HepG2 (cell line): ENCODE results near the gene BPIFA1. TPM values are rescaled to one million over a fixed set of nuclear protein-coding genes. Genes with fewer than 3 reads are reported as not detected.

ENCODE experiments used
- ATAC-seq: fragments of 200-7000 bp; cut with Tn5 transposase; 3 replicates; pipeline ENCODE4 v1.9.1; 2020; ENCODE audit warnings: mild to moderate bottlenecking, moderate library complexity
- BruUV-seq: library from RNA; stranded (reverse); fragments of 400-500 nt; replicated peaks from 2 replicates; lab custom pipeline; 2021; lab: Mats Ljungman, UMichigan
- CTCF ChIA-PET: fragments of 300-600 bp; formaldehyde crosslinking; extraction: SDS; loops from one replicate; lab custom pipeline; 2021; ENCODE audit warnings: low total read pairs, inconsistent platforms, low intra/inter-chr PET ratio; lab: Yijun Ruan, JAX
- POLR2A ChIA-PET: fragments of 350-600 bp; sonication (Branson Sonifier 250); formaldehyde crosslinking; loops from one replicate; lab custom pipeline; 2020; ENCODE audit warnings: antibody characterized with exemption, inconsistent platforms; lab: Yijun Ruan, JAX
- DNase-seq: peaks from one replicate; pipeline ENCODE4 v3.0.0-alpha.2; 2015; ENCODE audit warnings: low spot score
- FAIRE-seq: peaks from 3 replicates; lab custom pipeline; 2011; peaks lifted over from hg19 to GRCh38; lab: Jason Lieb, UNC
- H2AFZ ChIP-seq: one replicate; pipeline ENCODE4 v1.6.1; 2011; ENCODE audit warnings: low read length, inconsistent platforms
- H3K27ac ChIP-seq: fragments of 300-600 bp; 3 replicates; pipeline ENCODE4 v1.8.0; 2011; ENCODE audit warnings: mixed run types, mild to moderate bottlenecking, mixed read lengths, low read length, inconsistent platforms; ENCODE audit not compliant: insufficient read depth; ENCODE audit errors: extremely low read length
- H3K27me3 ChIP-seq, 2 experiments: fragments of 200-600 bp in 1 of 2; 2 replicates in 1 of 2; 3 replicates in 1 of 2; pipeline versions ENCODE4 v1.6.0 to v1.8.0; 2011; ENCODE audit warnings: low read length in 2 of 2, mild to moderate bottlenecking in 2 of 2, moderate library complexity in 2 of 2, inconsistent platforms in 1 of 2; ENCODE audit not compliant: insufficient read depth in 2 of 2, control insufficient read depth in 1 of 2
- H3K36me3 ChIP-seq, 2 experiments: fragments of 200-600 bp in 1 of 2; replicated peaks in 1 of 2; 2 replicates in 1 of 2; 3 replicates in 1 of 2; pipeline versions ENCODE4 v1.5.1 to v1.8.0; 2011; ENCODE audit warnings: low read length in 2 of 2, inconsistent platforms in 1 of 2; ENCODE audit not compliant: insufficient read depth in 2 of 2, control insufficient read depth in 1 of 2
- H3K4me1 ChIP-seq: 2 replicates; pipeline ENCODE4 v1.5.1; 2012; ENCODE audit warnings: low read length, inconsistent platforms; ENCODE audit not compliant: insufficient read depth
- H3K4me2 ChIP-seq: 2 replicates; pipeline ENCODE4 v1.6.0; 2011; ENCODE audit warnings: low read depth, low read length, inconsistent platforms
- H3K4me3 ChIP-seq, 3 experiments: fragments of 200-600 bp in 1 of 3; sonication (generic), shearing (Covaris generic) in 1 of 3; replicated peaks in 1 of 3; 2 replicates each; pipeline ENCODE4 v1.5.1; 2011 to 2016; ENCODE audit warnings: low read length in 3 of 3, inconsistent platforms in 2 of 3, low read depth in 2 of 3, mild to moderate bottlenecking in 2 of 3, control low read depth in 1 of 3, mixed read lengths in 1 of 3; ENCODE audit not compliant: insufficient read depth in 1 of 3
- H3K79me2 ChIP-seq: one replicate; pipeline ENCODE4 v1.6.1; 2011; ENCODE audit warnings: low read length, inconsistent platforms; ENCODE audit not compliant: insufficient read depth
- H3K9ac ChIP-seq: 2 replicates; pipeline ENCODE4 v1.6.0; 2011; ENCODE audit warnings: mild to moderate bottlenecking, low read depth, low read length, inconsistent platforms; ENCODE audit not compliant: insufficient read depth
- H3K9me3 ChIP-seq: 2 replicates; pipeline ENCODE4 v1.5.1; 2012; ENCODE audit warnings: mild to moderate bottlenecking, low read length
- H4K20me1 ChIP-seq: 2 replicates; pipeline ENCODE4 v1.6.0; 2011; ENCODE audit warnings: inconsistent platforms, mild to moderate bottlenecking, low read length, moderate library complexity; ENCODE audit not compliant: insufficient read depth
- ARHGAP35 ChIP-seq: sonication (generic); formaldehyde crosslinking; IDR thresholded peaks from 2 replicates; pipeline ENCODE4 v1.9.0; 2022; ENCODE audit warnings: mild to moderate bottlenecking, inconsistent platforms, moderate library complexity, missing genetic modification reagents, borderline replicate concordance
- KLF16 ChIP-seq, 2 experiments: sonication (generic) in 1 of 2; formaldehyde crosslinking in 1 of 2; IDR thresholded peaks; 2 replicates each; pipeline versions ENCODE4 v1.6.1 to v1.8.0; 2016 to 2023; ENCODE audit warnings: missing genetic modification reagents in 2 of 2, missing compliant biosample characterization in 1 of 2
- NFKB2 ChIP-seq: sonication (generic); formaldehyde crosslinking; IDR thresholded peaks from 2 replicates; pipeline ENCODE4 v1.4.0; 2020; ENCODE audit warnings: missing genetic modification reagents, borderline replicate concordance
- ZNF292 ChIP-seq: sonication (generic); formaldehyde crosslinking; IDR thresholded peaks from 2 replicates; pipeline ENCODE4 v1.8.1; 2022; ENCODE audit warnings: mild to moderate bottlenecking, low read depth, missing genetic modification reagents, borderline replicate concordance
- ZNF775 ChIP-seq: sonication (generic); formaldehyde crosslinking; IDR thresholded peaks from 2 replicates; pipeline ENCODE4 v1.4.0; 2020; ENCODE audit warnings: missing genetic modification reagents, mild to moderate bottlenecking, moderate library complexity, borderline replicate concordance
- WGBS: methylation state at CpG from one replicate; pipeline ENCODE4 v1.1.6; 2017; ENCODE audit warnings: low lambda C conversion rate; 5-methylcytosine and 5-hydroxymethylcytosine counted together
- in situ Hi-C: cut with HindIII; loops from 2 replicates; pipeline ENCODE4 v1.10.0; 2017; ENCODE audit warnings: low pct_unique_long_range_greater_than_20kb; ENCODE audit not compliant: extremely low pct_ligation_motif_present
- intact Hi-C: fragments of 100-400 bp; cut with micrococcal nuclease; formaldehyde crosslinking; loops from one replicate; pipeline ENCODE4 v1.10.0; 2022; ENCODE audit not compliant: unreplicated experiment
- polyA plus RNA-seq, 8 experiments: library from polyadenylated mRNA; depleted of rRNA in 3 of 8; stranded (reverse) in 7 of 8; unstranded in 1 of 8; fragments of >200 nt; fragmentation: Illumina TruSeq in 4 of 8; extraction: Trizol in 4 of 8; gene quantifications; 2 replicates each; pipeline versions ENCODE4 v1.2.1 to v1.2.3, GENCODE V29; 2011 to 2016; ENCODE audit warnings: low read depth in 4 of 8, missing spikeins in 1 of 8, mixed read lengths in 1 of 8; ENCODE audit not compliant: insufficient read depth in 1 of 8
- total RNA-seq, 5 experiments: library from RNA; depleted of rRNA; stranded (reverse); fragments of >200 nt; fragmentation: Illumina TruSeq; extraction: Trizol; gene quantifications; 2 replicates each; pipeline ENCODE4 v1.2.3, GENCODE V29; 2016; ENCODE audit warnings: low read depth in 1 of 5
- TF ChIP-seq, protein P1 (sequence below): sonication (generic); formaldehyde crosslinking; IDR thresholded peaks from 2 replicates; pipeline ENCODE4 v1.4.0; 2020; ENCODE audit warnings: missing genetic modification reagents, borderline replicate concordance
- TF ChIP-seq, protein P2 (sequence below): sonication (generic); formaldehyde crosslinking; IDR thresholded peaks from 2 replicates; pipeline ENCODE4 v1.4.0; 2020; ENCODE audit warnings: missing genetic modification reagents, mild to moderate bottlenecking, borderline replicate concordance
- TF ChIP-seq, protein P3 (sequence below): sonication (generic); formaldehyde crosslinking; IDR thresholded peaks from 2 replicates; pipeline ENCODE4 v1.4.0; 2020; ENCODE audit warnings: missing genetic modification reagents, borderline replicate concordance
- TF ChIP-seq, protein P4 (sequence below): fragments of 450-650 bp; IDR thresholded peaks from 2 replicates; pipeline ENCODE4 v1.6.1; 2017; ENCODE audit warnings: mild to moderate bottlenecking

BPIFA1 gene
- total and polyA plus RNA-seq, 2 of the 13 experiments (the other 11 are each of a cell fraction or from before 2014, with no cell fraction given), result not detected

DNA sequence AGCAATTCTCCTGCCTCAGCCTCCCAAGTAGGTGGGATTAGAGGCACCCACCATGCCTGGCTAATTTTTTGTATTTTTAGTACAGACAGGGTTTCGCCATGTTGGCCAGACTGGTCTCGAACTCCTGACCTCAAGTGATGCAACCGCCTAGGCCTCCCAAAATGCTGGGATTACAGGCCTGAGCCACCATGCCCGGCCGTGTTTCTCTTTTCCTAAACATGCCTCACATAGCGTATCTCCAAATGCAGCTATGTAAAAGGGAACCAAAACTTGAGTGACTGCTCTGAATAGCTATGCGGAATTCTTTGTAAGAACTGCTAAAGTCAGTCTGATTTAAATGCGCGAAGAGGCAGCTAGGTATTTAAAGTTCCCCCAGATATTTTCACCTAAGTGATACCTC lies 47.4 kb upstream of the BPIFA1 start:
- H2AFZ ChIP-seq, result no peak overlapping the region
- intact Hi-C loops (no loop called here), in situ Hi-C loops (no loop called here)
- peaks cover 2 to 10% of the 10 kb centered on the region in 2 experiments; a peak in 2 of 5 replicates for H3K27me3 ChIP-seq
- H3K27ac ChIP-seq, result no peak overlapping the region
- no peak overlapping the region for H3K9ac ChIP-seq
- POLR2A ChIA-PET, result no interaction called here
- H3K36me3 ChIP-seq, result no peaks in the 10 kb centered on the region
- no peak for FAIRE-seq
- WGBS, result 57% methylated on average over 9 of the region's 9 CpGs
- no peak for ATAC-seq
- CTCF ChIA-PET, result no interaction called here
- H3K4me1 ChIP-seq, result no peaks in the 10 kb centered on the region
- H4K20me1 ChIP-seq, result no peaks in the 10 kb centered on the region
- H3K4me2 ChIP-seq, result no peak overlapping the region
- no peak overlapping the region for H3K4me3 ChIP-seq
- DNase-seq, result no peak
- no TSS peak for BruUV-seq
- no peaks in the 10 kb centered on the region for H3K9me3 ChIP-seq
- no peaks in the 10 kb centered on the region for H3K79me2 ChIP-seq
- TF ChIP-seq NFKB2 (CRISPR knock-in tag) (no peak), KLF16 (CRISPR knock-in tag; IDR thresholded peaks at IDR 0.05) (no peak), ARHGAP35 (no peak), ZNF775 (CRISPR knock-in tag) (no peak), ZNF292 (CRISPR knock-in tag) (no peak)
- TF ChIP-seq, protein P1, sequence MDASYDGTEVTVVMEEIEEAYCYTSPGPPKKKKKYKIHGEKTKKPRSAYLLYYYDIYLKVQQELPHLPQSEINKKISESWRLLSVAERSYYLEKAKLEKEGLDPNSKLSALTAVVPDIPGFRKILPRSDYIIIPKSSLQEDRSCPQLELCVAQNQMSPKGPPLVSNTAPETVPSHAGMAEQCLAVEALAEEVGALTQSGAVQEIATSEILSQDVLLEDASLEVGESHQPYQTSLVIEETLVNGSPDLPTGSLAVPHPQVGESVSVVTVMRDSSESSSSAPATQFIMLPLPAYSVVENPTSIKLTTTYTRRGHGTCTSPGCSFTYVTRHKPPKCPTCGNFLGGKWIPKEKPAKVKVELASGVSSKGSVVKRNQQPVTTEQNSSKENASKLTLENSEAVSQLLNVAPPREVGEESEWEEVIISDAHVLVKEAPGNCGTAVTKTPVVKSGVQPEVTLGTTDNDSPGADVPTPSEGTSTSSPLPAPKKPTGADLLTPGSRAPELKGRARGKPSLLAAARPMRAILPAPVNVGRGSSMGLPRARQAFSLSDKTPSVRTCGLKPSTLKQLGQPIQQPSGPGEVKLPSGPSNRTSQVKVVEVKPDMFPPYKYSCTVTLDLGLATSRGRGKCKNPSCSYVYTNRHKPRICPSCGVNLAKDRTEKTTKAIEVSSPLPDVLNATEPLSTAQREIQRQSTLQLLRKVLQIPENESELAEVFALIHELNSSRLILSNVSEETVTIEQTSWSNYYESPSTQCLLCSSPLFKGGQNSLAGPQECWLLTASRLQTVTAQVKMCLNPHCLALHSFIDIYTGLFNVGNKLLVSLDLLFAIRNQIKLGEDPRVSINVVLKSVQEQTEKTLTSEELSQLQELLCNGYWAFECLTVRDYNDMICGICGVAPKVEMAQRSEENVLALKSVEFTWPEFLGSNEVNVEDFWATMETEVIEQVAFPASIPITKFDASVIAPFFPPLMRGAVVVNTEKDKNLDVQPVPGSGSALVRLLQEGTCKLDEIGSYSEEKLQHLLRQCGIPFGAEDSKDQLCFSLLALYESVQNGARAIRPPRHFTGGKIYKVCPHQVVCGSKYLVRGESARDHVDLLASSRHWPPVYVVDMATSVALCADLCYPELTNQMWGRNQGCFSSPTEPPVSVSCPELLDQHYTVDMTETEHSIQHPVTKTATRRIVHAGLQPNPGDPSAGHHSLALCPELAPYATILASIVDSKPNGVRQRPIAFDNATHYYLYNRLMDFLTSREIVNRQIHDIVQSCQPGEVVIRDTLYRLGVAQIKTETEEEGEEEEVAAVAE (CRISPR knock-in tag), result no peak
- TF ChIP-seq, protein P2, sequence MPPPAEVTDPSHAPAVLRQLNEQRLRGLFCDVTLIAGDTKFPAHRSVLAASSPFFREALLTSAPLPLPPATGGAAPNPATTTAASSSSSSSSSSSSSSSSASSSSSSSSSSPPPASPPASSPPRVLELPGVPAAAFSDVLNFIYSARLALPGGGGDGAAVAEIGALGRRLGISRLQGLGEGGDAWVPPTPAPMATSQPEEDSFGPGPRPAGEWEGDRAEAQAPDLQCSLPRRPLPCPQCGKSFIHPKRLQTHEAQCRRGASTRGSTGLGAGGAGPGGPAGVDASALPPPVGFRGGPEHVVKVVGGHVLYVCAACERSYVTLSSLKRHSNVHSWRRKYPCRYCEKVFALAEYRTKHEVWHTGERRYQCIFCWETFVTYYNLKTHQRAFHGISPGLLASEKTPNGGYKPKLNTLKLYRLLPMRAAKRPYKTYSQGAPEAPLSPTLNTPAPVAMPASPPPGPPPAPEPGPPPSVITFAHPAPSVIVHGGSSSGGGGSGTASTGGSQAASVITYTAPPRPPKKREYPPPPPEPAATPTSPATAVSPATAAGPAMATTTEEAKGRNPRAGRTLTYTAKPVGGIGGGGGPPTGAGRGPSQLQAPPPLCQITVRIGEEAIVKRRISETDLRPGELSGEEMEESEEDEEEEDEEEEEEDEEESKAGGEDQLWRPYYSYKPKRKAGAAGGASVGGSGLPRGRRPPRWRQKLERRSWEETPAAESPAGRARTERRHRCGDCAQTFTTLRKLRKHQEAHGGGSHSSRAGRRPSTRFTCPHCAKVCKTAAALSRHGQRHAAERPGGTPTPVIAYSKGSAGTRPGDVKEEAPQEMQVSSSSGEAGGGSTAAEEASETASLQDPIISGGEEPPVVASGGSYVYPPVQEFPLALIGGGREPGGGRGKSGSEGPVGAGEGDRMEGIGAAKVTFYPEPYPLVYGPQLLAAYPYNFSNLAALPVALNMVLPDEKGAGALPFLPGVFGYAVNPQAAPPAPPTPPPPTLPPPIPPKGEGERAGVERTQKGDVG (CRISPR knock-in tag), result no peak
- TF ChIP-seq, protein P3, sequence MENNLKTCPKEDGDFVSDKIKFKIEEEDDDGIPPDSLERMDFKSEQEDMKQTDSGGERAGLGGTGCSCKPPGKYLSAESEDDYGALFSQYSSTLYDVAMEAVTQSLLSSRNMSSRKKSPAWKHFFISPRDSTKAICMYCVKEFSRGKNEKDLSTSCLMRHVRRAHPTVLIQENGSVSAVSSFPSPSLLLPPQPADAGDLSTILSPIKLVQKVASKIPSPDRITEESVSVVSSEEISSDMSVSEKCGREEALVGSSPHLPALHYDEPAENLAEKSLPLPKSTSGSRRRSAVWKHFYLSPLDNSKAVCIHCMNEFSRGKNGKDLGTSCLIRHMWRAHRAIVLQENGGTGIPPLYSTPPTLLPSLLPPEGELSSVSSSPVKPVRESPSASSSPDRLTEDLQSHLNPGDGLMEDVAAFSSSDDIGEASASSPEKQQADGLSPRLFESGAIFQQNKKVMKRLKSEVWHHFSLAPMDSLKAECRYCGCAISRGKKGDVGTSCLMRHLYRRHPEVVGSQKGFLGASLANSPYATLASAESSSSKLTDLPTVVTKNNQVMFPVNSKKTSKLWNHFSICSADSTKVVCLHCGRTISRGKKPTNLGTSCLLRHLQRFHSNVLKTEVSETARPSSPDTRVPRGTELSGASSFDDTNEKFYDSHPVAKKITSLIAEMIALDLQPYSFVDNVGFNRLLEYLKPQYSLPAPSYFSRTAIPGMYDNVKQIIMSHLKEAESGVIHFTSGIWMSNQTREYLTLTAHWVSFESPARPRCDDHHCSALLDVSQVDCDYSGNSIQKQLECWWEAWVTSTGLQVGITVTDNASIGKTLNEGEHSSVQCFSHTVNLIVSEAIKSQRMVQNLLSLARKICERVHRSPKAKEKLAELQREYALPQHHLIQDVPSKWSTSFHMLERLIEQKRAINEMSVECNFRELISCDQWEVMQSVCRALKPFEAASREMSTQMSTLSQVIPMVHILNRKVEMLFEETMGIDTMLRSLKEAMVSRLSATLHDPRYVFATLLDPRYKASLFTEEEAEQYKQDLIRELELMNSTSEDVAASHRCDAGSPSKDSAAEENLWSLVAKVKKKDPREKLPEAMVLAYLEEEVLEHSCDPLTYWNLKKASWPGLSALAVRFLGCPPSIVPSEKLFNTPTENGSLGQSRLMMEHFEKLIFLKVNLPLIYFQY (CRISPR knock-in tag), result no peak
- TF ChIP-seq, protein P4, sequence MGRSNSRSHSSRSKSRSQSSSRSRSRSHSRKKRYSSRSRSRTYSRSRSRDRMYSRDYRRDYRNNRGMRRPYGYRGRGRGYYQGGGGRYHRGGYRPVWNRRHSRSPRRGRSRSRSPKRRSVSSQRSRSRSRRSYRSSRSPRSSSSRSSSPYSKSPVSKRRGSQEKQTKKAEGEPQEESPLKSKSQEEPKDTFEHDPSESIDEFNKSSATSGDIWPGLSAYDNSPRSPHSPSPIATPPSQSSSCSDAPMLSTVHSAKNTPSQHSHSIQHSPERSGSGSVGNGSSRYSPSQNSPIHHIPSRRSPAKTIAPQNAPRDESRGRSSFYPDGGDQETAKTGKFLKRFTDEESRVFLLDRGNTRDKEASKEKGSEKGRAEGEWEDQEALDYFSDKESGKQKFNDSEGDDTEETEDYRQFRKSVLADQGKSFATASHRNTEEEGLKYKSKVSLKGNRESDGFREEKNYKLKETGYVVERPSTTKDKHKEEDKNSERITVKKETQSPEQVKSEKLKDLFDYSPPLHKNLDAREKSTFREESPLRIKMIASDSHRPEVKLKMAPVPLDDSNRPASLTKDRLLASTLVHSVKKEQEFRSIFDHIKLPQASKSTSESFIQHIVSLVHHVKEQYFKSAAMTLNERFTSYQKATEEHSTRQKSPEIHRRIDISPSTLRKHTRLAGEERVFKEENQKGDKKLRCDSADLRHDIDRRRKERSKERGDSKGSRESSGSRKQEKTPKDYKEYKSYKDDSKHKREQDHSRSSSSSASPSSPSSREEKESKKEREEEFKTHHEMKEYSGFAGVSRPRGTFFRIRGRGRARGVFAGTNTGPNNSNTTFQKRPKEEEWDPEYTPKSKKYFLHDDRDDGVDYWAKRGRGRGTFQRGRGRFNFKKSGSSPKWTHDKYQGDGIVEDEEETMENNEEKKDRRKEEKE, result no peak
